Kidney (tissue), 14 donors: ENCODE data around the gene TFF1. TPM values are rescaled to one million over a fixed set of nuclear protein-coding genes. Genes with fewer than 3 reads are reported as not detected.

Experiments used
- DNase-seq, 5 donors: peaks; one replicate each; pipeline ENCODE4 v3.0.0-alpha.2; 2013 to 2020
- FAIRE-seq: peaks from 2 replicates; lab custom pipeline; 2012; peaks lifted over from hg19 to GRCh38; lab: Jason Lieb, UNC
- H3K27ac ChIP-seq, 2 donors: one replicate each; pipeline ENCODE4 v1.7.0; 2013; ENCODE audit warnings: low read depth in 2 of 2, low read length in 2 of 2, inconsistent platforms in 1 of 2
- H3K27me3 ChIP-seq: one replicate; pipeline ENCODE4 v1.7.1; 2013; ENCODE audit warnings: low read length, inconsistent platforms; ENCODE audit not compliant: control insufficient read depth, insufficient read depth
- H3K36me3 ChIP-seq, 3 donors: one replicate each; pipeline versions ENCODE4 v1.7.0 to v1.7.1; 2013; ENCODE audit warnings: low read length in 3 of 3, control low read depth in 1 of 3, inconsistent platforms in 1 of 3; ENCODE audit not compliant: insufficient read depth in 3 of 3, control insufficient read depth in 2 of 3
- H3K4me1 ChIP-seq, 3 donors: one replicate each; pipeline versions ENCODE4 v1.7.0 to v1.7.1; 2013; ENCODE audit warnings: low read length in 3 of 3, inconsistent platforms in 1 of 3, low read depth in 1 of 3; ENCODE audit not compliant: control insufficient read depth in 2 of 3, insufficient read depth in 2 of 3
- H3K4me3 ChIP-seq, 3 donors: one replicate each; pipeline versions ENCODE4 v1.7.0 to v1.8.1; 2013; ENCODE audit warnings: low read length in 3 of 3, control low read depth in 1 of 3, inconsistent platforms in 1 of 3
- H3K9ac ChIP-seq, 3 donors: one replicate each; pipeline versions ENCODE4 v1.7.0 to v1.7.1; 2013; ENCODE audit warnings: low read length in 3 of 3, control low read depth in 1 of 3, inconsistent platforms in 1 of 3
- H3K9me3 ChIP-seq, 3 donors: one replicate each; pipeline versions ENCODE4 v1.7.0 to v1.7.1; 2013; ENCODE audit warnings: low read length in 3 of 3, control low read depth in 1 of 3, inconsistent platforms in 1 of 3; ENCODE audit not compliant: control insufficient read depth in 2 of 3, insufficient read depth in 1 of 3
- intact Hi-C: fragments of 100-400 bp; cut with DNase I; formaldehyde crosslinking; loops from one replicate; pipeline ENCODE4 v1.11.1; 2022
- polyA plus RNA-seq: library from polyadenylated mRNA; stranded (reverse); fragments of 350-450 nt; fragmentation: Illumina TruSeq; extraction: RNeasy Lipid Tissue Mini Kit (QIAGEN cat#74804); gene quantifications from one replicate; pipeline ENCODE4 v1.2.3, GENCODE V29; 2014; ENCODE audit warnings: low read depth, low replicate concordance; ENCODE audit not compliant: insufficient read depth
- total RNA-seq: library from RNA; stranded (reverse); fragmentation: NEBNext Ultra II Directional; extraction: Animal tissue kit (Norgen Biotek cat#: 25700); gene quantifications from one replicate; pipeline ENCODE4 v1.2.1, GENCODE V29; 2021
- TF ChIP-seq, protein P1 (sequence below): IDR thresholded peaks from 3 replicates; pipeline ENCODE4 v1.5.1; 2012; ENCODE audit warnings: mild to moderate bottlenecking, moderate library complexity, borderline replicate concordance; ENCODE audit not compliant: insufficient read depth; ENCODE audit errors: extremely low read depth
- donor health status: control.
- donor health status: control.
- donor health status: control.
- donor health status: control.
- donor health status: control.
- donor health status: DM: yes; HTN: yes; CAD: no.
- donor health status: Normal renal cell carcinoma (clear cell type).

The TFF1 gene
- total and polyA plus RNA-seq, 2 donors from 2014 or later: not detected

DNA sequence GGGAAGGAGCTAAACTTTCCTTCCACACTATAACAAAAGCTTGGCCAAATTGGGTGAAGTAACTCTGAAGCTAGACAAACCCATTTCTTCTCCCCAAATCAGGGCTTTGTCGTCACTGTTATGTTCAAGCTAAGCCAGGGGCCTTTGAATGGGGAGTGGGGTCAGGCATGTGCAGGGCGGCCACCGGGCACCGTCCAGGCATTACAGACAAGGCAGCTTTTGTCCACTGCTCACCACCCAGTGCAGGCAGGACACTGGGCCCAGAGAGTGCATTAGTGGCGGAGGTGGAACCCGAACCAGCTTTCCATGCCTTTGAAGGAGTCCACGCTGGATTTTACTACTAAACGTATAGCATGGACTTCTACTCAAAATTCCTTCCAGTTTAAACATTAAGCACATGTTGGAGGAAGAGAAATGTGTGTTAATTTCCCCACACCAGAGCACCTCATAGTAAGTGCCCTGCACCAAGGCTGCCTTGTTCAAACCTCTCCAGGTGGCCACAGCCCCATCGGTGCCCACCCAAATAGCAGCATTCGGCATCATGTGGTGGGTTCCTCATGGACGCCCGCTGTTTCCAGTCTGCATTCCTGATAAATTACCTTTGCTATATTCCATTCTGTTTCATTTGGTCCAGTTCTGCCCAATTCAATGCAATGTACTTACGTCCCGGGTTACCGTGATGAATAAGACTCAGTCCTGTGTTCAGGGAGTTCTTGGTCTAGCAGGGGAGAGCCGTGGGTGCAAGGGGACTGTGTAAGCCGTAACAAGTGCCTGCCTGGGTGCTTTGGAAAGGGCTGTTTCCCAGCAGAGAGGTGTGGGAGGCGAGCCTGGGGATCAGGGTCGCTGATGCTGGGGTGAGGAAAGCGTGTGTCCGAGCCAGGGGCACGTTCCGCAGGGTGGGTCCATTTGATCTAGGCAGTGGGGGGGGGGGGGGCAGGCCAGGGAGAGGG is 39.0 kb upstream of the TFF1 start:
- Histone ChIP-seq H3K4me1 (no peaks in the 10 kb centered on the region), H3K27ac (no peak overlapping the region), H3K9ac (no peak overlapping the region), H3K27me3 (no peaks in the 10 kb centered on the region), H3K36me3 (no peaks in the 10 kb centered on the region), H3K9me3 (peaks cover 0 to 10% (median 0%) of the 10 kb centered on the region in 3 donors), H3K4me3 (no peak overlapping the region)
- intact Hi-C loops: no loop called here
- DNase-seq (no peak), FAIRE-seq (no peak)
- TF ChIP-seq, protein P1, sequence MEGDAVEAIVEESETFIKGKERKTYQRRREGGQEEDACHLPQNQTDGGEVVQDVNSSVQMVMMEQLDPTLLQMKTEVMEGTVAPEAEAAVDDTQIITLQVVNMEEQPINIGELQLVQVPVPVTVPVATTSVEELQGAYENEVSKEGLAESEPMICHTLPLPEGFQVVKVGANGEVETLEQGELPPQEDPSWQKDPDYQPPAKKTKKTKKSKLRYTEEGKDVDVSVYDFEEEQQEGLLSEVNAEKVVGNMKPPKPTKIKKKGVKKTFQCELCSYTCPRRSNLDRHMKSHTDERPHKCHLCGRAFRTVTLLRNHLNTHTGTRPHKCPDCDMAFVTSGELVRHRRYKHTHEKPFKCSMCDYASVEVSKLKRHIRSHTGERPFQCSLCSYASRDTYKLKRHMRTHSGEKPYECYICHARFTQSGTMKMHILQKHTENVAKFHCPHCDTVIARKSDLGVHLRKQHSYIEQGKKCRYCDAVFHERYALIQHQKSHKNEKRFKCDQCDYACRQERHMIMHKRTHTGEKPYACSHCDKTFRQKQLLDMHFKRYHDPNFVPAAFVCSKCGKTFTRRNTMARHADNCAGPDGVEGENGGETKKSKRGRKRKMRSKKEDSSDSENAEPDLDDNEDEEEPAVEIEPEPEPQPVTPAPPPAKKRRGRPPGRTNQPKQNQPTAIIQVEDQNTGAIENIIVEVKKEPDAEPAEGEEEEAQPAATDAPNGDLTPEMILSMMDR: no peak

DNA sequence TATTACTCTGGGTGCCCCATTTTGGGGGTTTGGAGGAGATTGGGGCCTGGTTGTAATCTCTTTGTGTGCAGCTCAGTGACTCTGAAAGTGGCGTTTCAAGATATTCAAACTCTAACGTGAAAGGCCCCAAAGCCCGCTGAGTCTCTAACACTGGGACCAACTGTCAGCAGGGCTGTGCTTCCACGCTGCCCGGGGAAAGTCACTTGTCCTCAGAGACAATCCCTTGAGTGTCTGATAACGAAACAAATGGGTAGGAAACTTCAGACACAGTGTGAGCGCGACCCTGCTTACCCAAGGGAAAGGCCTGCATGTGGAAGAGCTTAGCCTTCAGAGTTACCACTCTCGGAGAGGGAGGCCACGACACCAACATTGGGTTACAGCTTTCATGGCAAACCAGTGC is 38.2 kb upstream of the TFF1 start:
- peaks cover 0 to 10% (median 0%) of the 10 kb centered on the region in 3 donors for H3K9me3 ChIP-seq
- H3K27me3 ChIP-seq: no peaks in the 10 kb centered on the region
- DNase-seq (no peak), FAIRE-seq (no peak)
- intact Hi-C loops: no loop called here
- H3K36me3 ChIP-seq: no peaks in the 10 kb centered on the region
- no peak overlapping the region for H3K4me3 ChIP-seq
- TF ChIP-seq, protein P1: no peak
- H3K4me1 ChIP-seq: no peaks in the 10 kb centered on the region
- H3K27ac ChIP-seq: no peak overlapping the region
- no peak overlapping the region for H3K9ac ChIP-seq

DNA sequence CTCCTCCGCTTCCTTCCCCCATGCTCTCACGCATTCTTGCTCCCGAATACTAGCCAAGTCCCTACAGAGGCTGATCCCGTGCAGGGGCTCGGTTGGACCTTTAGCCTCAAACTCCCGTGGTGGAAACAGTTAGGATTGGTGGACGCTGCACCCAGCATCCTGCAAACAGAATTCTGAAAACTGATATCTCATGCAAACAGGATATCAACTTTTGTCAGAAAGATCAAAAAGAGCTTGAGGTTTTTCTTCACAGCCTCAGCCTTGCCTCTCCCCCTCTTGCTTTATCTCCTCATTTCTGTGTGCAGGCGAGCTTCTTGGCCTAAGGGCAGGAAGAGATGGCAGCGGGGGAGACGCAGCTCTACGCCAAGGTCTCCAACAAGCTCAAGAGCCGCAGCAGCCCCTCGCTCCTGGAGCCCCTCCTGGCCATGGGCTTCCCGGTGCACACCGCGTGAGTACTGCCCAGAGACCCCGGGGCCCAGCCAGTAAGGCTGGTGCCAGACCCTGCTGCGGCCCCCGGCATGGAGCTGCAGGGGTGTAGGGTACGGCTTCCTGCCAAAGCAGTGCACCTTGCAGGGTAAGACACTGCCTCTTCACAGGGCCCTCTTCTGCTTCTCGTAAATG is 37.4 kb upstream of the TFF1 start, which contains the start of gene UBASH3A:
TSS of gene UBASH3A (plus strand) at position 292 of the 621 bp plus-strand sequence. CDS start at position 336, 44 bp downstream.
- TF ChIP-seq, protein P1: no peak
- Histone ChIP-seq H3K4me1 (no peaks in the 10 kb centered on the region), H3K27ac (no peak within 1 kb of the TSS), H3K4me3 (no peak within 1 kb of the TSS), H3K9me3 (peaks cover 0 to 10% (median 0%) of the 10 kb centered on the region in 3 donors), H3K36me3 (no peaks in the 10 kb centered on the region), H3K9ac (no peak within 1 kb of the TSS), H3K27me3 (no peaks in the 10 kb centered on the region)
- no peak for DNase-seq
- FAIRE-seq: no peak
- intact Hi-C loops: no loop called here
